Tibial nerve (tissue), 3 donors: Measurements from ENCODE around the gene MYO15B.

Experiments used
- CTCF ChIP-seq, 5 experiments: fragments of 200-600 bp in 3 of 5; fragments of 450-650 bp in 2 of 5; sonication (generic) in 3 of 5; IDR thresholded peaks; one replicate each; pipeline ENCODE4 v1.5.1; 2016 to 2019; ENCODE audit warnings: antibody characterized with exemption in 5 of 5, mild to moderate bottlenecking in 3 of 5, moderate library complexity in 2 of 5
- POLR2A ChIP-seq, 2 donors: fragments of 450-650 bp; IDR thresholded peaks; one replicate each; pipeline ENCODE4 v1.6.1; 2017; ENCODE audit warnings: antibody characterized with exemption in 2 of 2, mild to moderate bottlenecking in 2 of 2, moderate library complexity in 2 of 2

DNA sequence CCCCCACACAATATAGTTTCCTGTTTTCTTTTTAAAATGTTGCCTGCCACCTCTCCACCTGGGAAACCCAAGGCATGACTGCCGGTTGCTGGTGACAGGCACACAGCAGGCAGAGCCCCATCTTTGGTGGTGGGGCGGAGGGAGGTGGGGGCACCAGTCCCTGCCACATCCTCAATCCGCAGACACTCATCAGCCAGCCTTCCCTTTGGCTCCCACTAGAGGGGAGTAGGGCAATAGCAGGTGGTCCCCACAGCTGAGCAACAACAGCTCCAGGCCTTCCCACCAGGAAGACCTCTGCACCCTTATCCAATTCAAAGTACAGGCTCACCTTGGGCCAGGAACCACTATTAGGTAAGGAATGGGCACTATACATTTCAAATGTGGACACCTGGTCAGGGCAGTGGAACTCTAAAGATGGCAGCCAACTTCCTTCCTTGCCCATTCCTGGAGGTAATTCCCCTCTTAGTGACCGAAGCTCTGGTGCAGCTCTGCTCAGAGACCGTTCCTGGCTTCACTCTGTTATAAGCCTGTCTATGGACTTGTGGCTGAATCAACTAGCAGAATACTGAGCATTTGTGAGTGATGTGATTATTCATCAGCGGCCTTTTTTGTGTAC lies 65.4 kb downstream of the MYO15B start:
- no peak for TF ChIP-seq POLR2A (IDR thresholded peaks at IDR 0.05)
- peak; percentile 49 to 68 (median 54) for TF ChIP-seq CTCF (IDR thresholded peaks at IDR 0.05)
